ENCODE data around the gene PELI2.

The PELI2 gene

GRCh38 chr14:56309198-56309597 is 191.0 kb downstream of the PELI2 start:
- no peak for DNase-seq

DNA sequence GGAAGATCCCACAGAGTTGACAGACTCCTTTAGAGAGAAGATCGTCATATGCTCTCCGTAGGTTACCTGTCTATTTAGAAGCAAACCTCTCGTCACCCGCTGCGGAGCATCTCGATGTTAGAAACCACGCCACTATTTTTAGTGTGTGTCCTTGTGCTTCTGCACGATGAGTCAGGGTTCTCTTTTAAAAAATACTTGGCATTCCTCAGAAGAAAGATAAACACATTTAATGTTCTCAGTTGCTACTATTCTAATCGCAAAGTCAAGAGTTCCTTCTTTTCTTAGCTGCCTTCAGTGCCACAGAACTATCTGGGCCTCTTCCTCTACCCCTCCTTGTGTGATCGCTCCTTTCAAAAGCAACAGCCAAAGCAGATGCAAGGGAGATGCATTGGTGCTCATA is 192.4 kb downstream of the PELI2 start:
- DNase-seq, result no peak

DNA sequence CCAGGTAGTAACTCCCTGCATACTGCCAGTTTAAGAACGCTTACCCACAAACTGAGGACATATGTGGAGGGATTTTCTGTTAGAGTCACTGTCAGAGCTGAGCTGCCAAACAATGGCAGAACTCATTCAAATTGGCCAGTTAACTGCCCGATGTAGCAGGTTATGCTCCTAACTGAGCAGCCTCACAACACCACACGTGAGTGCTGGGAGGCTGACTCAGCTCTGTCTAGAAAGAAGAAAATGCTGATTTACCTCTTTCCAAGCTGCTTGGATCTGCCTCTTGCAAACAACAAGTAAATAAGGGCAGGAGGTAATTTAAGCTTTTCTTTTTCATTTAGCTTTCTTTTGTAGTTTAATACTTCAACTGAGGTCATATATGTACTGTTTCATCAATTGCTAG is 195.6 kb downstream of the PELI2 start:
- DNase-seq, result no peak

DNA sequence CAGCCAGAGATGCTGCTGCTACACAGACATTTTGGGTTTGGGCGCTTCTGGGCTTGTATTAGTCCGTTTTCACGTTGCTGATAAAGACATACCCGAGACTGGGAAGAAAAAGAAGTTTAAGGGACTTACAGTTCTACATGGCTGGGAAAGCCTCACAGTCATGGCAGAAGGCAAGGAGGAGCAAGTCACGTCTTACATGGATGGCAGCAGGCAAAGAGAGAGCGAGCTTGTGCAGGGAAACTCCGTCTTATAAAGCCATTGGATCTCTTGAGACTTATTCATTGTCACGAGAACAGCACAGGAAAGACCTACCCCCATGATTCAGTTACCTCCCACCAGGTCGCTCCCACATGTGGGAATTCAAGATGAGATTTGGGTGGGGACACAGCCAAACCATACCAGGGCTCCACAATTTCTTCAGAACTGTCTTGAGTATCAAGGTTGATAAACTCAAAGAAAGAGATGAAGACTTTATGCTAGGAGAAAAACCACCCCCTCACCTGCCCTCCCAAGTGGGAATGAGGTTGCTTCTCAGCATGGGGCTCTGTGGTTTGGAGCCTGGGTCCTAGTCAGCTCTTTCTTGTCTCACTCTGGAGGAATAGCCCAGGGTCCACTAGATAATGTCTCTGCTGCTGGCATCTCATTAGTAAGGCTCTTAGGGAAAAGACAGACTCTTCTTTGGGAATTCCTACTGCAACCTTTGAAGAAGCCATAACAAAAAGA is 200.3 kb downstream of the PELI2 start:
- DNase-seq, result no peak

DNA sequence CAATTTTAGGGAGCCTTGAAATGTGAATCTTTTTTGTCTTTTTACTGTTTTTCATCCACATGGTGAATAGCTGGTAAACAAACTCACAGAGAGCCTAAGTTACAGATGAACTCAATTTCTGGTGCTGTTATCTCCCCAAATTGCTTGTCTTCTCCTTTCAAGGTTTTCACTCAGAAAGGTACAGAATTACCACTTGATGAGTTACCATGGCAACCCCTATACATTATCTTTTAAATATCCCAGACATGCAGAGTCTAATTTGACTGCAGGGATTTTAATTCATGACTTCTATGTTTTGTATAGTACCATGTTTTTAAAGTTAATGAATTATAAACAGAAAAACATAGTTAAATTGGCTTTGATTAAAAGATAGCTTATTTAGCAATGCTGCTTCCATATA is 203.7 kb downstream of the PELI2 start:
- DNase-seq, result no peak

GRCh38 chr14:56322531-56322930 is 204.3 kb downstream of the PELI2 start:
- no peak for DNase-seq

GRCh38 chr14:56324454-56324853 is 206.2 kb downstream of the PELI2 start:
- no peak for DNase-seq

- no peak for DNase-seq
These were observed 206.9 kb downstream of the PELI2 start for GRCh38 chr14:56324856-56325699.

DNA sequence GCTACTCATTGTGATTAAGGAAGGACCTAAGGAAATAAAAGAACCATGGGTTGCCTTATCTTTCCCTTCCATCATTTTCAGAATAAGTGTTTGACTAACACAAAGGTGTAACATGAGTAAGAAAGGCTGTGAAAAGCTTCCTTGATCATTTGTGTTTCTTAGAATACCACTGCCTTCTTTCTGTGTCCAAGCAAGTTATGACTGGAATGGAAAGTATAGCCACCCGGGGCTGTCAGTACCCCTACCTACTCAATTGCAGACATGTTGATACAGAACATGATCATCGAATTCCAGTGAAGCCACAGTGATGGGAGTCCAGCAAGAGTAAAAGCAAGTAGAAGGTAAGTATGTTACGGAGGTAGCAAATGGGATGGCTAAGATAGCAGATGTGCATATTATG is 209.8 kb downstream of the PELI2 start:
- no peak for DNase-seq

DNA sequence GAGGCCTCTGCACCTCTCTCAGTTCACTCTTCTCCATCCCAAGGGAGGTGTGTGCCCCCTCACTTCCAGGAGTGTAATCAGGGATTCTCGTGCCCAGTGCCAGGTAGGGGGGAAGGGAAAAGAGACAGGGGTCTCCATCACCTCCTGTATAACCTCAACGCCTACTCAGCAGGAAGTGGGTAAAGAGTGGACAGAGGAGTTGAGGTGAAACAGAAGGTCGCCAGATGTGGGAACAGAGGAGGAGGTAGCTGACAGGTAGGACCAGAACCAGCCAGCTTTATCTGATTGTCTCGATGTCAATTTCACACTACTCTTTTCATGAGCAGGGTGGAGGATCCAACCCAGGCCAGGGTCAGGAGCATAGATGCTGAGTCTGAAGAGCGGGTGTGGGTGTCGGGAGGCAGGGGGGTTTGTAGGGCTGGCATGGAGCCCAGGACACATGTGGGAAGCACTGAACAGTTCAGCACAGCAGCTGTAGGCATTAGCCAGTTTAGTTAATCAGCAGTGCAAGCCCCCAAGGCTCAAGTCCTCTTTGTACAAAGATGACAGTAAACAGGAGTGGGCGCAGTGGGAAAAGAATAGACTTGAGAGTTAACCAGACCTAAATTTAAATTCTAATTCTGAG is 213.5 kb downstream of the PELI2 start:
- DNase-seq, result no peak

DNA sequence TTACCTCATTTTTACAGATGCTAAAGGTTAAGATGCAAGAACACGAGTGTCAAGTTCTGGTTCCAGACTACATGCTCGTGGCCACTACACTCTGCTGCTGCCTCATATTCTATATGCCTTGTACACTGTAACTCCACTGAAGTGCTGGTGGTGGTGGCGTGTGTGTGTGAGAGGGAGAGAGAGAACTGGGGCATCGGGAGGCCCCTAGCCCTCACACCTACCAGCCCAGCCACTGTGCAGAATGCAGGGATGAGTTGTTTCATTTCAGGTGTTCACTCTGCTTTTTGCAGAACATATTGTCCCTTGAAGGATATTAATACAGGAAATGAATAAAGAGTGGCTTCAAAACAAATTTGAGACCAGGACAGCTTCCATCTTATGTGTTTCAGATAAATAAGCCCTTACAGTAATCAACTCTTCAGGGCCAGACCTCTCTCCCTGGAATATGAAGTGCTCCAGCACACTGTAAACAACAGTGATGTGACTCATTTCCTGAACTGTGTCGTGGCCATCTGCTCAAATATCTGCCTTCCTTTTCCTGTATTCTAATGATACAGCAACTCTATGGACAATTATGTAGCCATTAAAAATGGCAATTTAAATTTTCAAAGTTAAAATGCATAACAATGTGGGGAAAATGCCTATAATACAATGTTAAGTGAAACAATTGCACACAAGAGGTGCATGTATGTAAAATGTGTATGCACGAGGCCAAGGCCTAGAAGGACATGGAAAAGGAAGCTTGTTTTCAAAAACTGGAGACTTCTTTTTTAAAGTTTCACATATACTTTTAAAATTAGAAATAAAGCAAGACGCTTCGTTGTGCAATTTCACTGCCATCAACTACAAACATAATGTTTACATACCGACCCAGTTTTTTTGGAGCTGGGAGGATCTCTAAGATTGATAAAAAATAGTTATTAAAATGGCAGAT is 215.4 kb downstream of the PELI2 start:
- no peak for DNase-seq

DNA sequence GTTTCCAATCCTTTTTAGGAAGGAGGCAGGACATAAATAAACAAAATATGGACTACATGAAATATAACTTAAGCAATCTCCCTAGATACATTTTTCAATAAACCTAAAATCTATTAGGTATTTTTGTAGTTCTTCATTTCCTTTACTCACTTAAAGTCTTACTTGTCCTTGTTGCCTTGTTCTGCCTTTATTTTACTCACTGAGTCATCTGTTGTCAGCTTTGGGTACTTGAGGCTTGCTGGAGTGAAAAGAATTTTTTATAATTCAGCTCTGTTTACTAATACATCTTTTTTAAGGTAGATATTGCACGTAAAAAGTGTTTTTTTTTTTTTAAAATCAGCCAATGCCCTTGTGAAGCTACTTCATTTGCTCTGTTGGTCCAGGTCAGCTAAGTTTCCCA is 216.2 kb downstream of the PELI2 start:
- DNase-seq, result no peak

- no peak for DNase-seq
These were observed 220.5 kb downstream of the PELI2 start for GRCh38 chr14:56338674-56339073.

DNA sequence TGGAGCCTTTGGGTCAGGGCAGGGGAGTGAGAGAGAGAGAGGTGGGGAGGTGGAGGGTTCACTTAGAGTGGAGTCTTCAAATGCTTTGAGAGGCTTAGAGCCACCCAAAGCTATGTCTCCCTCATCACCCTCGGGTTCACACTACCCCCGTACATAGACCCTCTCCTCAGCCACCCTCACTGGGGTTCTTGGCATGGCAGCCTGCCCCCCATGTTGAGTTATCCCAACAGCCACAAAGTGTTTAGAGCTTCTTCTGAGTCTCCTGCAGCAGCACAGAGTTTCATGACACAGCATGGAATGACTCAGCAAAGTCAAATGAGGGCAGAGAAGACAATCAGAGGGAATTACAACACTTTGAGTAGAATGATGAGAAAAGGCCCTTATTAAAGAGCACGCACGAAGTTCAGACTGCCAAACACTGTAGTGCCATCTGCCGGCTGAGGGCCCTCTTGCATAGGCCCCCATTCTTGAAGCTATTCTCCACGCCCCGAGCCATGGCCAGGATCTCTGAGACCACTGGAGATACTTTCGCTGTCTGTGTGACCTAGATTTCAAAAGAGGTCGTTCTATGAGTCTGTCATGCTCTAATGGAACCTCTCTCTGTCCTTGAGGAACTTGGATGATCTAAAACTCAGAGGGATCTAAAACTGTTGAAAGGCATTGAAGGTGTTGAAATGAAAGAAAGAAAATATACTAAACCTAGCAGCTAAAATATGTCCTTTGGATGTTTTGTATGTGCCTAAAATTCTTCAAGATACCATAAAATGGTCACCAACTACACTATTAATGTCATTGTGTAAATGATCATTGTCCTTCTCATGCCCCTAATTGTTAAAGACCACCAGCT is 221.9 kb downstream of the PELI2 start:
- DNase-seq, result peak in 12 of 14 donors; percentile 17 to 70 (median 49)

DNA sequence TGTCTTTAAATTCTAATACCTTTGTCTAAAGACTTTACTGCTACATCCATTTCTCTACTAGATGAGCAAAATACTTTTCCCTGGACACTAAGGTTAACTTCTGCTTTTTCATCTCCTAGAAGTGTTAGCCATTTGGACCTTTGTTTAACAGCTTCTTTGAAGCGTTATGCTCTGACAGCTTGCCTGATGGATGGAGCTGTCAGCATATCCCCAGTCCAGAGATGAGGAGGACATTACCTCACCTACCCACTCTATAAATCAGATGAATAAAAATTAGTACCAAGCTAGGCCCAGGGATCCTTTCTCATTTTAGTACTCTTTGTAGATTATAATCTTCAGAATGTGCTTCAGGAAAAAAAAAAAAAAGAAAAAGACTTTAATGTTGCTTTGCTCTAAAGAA is 222.7 kb downstream of the PELI2 start:
- DNase-seq, result no peak

DNA sequence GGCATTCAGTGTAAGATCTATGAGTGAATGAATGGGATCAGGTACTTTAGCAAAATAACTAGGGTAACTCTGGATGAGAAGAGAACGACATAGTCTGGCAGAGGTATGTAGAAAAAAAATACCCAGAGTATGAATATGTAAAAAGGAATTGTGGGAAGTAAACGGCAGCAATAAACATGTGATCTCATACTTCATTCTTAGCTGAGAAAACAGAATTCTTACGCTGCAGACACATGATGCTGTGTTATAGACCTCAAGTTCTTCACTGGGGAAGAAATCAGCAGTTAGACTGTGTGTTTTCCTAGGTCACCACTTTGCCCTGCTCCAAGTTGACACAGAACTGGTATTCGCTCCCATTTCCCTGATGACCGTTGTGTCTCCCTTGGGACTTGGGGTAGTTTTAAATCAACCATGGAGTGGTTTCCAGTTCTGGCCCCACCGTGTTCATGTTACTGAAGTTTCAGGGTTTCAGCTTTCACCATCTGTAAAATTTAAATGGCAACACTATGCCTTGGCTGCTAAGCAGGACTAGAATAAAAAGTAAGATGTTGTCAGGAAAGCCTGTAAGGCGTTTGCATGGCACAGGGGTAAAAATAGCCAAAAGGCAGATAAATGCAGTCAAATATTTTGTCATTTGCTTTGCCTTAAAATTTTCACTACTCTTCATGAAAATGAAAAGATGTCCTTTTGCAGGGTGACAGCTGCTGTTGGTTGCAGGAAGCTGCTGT is 223.7 kb downstream of the PELI2 start:
- DNase-seq, result no peak

DNA sequence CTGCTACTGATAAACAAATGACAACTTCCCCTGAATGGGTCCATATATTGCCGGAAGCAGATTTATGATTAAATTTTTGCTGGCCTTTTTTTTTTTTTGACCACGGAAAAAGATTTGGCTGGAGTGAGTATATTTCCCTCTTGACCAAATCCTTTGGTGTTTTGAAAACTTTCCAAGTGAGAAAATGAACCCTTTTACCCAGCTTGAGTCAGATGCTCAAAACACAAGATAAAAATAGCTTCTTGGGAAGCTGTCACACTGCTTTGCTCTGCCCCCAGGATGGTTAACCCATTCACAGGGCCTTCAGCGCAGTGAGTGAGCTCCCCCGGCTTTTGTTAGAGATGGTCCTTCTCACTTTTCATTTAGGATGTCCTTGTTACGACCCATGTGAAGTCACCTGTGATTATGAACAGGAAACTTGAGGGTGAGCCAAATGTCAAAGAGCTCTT is 224.3 kb downstream of the PELI2 start:
- DNase-seq, result peak in 1 of 14 donors; percentile 45

- no peak for DNase-seq
These were observed 231.7 kb downstream of the PELI2 start for GRCh38 chr14:56349960-56350359.
